Measurements from ENCODE around the gene SLC16A4.
"Not testable (repeated sequence)": the region's sequence is repeated elsewhere in the genome, so short reads cannot be mapped to it uniquely, and the experiment has no call there.

SLC16A4 gene

GRCh38 chr1:110390692-110391245 is at the start of gene SLC16A4:
Gene SLC16A4, minus strand, starts transcription at chr1:110391026. Its CDS starts 1,703 bp downstream, at chr1:110389323.
- peak; percentile 95 for DNase-seq (ENCODE audit: low read depth, low spot score)

- DNase-seq (ENCODE audit: low read depth, low spot score) = not testable (repeated sequence)
Observed at GRCh38 chr1:110439873-110440272, 49.0 kb upstream of the SLC16A4 start.

DNA sequence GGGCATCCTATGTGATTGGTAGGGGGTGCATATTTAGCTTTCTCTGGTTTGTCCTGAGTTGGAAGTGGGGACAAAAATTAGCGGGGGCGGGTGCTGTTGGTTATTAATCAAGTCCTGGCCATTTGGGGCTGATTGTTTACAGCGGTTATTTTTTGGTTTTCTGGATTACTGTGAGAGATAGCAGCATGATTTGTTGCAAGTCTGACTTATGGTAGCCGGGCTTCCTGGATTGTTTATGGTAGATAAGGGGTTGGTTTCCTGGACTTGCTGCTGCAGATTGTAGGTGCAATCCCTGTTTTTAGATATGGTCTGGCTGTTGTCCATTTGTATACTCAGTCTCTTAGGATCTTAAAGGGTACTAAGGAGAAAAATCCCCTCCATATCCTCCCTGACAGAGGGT is 48.1 kb upstream of the SLC16A4 start:
- no peak for DNase-seq (ENCODE audit: low read depth, low spot score)

DNA sequence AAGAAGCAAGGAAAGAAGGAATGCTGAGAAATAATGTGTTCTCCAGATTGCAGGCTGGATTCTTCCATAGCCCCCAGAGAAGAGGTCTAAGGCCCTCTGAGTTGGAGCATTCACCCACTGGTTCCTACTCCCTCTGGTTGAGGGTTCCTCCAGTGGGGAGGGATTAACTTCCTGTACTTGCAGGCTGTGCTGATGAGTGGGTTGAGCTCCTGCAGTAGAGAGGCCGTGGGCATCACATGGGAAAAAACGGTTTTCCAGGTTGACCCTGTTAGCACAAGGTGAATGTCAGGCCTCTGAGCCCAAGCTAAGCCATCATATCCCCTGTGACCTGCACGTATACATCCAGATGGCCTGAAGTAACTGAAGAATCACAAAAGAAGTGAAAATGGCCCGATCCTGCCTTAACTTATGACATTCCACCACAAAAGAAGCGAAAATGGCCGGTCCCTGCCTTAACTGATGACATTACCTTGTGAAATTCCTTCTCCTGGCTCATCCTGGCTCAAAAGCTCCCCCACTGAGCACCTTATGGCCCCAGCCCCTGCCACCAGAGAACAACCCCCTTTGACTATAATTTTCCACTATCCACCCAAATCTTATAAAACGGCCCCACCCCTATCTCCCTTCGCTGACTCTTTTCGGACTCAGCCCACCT is 46.9 kb upstream of the SLC16A4 start:
- DNase-seq (ENCODE audit: low read depth, low spot score) = not testable (repeated sequence)

DNA sequence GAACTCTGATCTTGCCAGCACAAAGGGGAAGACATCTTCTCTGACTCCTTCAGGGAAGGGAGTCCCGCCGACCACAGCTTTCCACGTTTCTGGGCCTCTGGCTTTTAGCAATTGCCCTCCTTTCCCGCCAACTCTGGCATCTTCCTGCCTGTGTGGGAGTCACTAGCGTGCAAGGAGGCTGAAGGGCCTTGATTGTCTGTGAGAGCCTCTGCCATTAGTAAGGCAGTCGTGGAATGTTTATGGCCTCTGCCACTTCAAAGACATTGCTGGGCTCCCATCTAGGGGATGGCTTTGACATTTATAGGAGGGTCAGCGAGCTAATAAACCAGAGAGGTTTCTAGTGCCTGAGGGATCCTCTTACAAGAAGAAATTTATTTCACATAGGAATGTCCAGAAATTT is 45.8 kb upstream of the SLC16A4 start:
- DNase-seq (ENCODE audit: low read depth, low spot score) = peak; percentile 23

GRCh38 chr1:110434946-110435345 is 44.1 kb upstream of the SLC16A4 start:
- no peak for DNase-seq (ENCODE audit: low read depth, low spot score)

- peak; percentile 48 for DNase-seq (ENCODE audit: low read depth, low spot score)
Observed at GRCh38 chr1:110433803-110434202, 43.0 kb upstream of the SLC16A4 start.

- no peak for DNase-seq (ENCODE audit: low read depth, low spot score)
Observed at GRCh38 chr1:110433213-110433612, 42.4 kb upstream of the SLC16A4 start.

DNA sequence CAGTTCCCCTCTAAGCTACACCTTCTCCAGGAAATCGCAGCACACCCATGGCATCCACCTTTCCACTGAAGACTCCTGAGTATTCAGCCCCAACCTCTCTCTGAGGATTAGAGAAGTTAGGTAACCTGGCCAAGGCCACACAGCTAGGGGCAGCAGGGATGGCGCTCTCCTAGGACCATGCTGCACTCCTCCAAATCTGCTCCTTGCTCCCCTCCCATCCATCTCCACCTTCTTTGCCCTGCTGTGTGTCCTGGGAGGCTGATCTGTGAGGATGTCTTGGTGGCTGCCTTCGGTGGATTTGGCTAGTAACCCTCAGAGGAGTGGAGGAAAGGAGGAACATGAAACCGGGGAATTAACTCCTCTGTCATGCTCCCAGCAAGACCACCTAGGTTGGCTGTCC is 40.1 kb upstream of the SLC16A4 start:
- DNase-seq (ENCODE audit: low read depth, low spot score) = no peak

DNA sequence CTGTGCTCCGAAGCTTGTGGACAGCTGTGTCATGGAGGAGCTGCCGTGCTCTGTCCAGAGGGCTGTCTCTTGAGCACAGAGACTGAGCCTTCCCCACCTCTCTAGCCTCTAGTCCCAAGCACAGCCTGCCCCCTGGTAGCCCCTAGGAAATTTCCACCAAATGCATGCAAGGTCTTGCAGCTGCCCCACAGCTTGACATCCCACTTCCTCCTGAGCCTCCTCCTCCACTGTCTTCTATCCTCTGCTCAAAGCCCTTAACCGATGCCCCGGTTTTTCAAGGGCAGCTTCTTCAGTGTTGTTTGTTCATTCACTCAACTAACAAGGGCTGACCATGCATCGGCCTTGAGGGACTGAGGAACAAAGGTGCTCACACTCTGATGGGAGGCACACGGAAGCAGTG is 39.5 kb upstream of the SLC16A4 start:
- no peak for DNase-seq (ENCODE audit: low read depth, low spot score)

- DNase-seq (ENCODE audit: low read depth, low spot score) = no peak
Observed at GRCh38 chr1:110428946-110429345, 38.1 kb upstream of the SLC16A4 start.

- DNase-seq (ENCODE audit: low read depth, low spot score) = no peak
Observed at GRCh38 chr1:110426854-110427253, 36.0 kb upstream of the SLC16A4 start.

DNA sequence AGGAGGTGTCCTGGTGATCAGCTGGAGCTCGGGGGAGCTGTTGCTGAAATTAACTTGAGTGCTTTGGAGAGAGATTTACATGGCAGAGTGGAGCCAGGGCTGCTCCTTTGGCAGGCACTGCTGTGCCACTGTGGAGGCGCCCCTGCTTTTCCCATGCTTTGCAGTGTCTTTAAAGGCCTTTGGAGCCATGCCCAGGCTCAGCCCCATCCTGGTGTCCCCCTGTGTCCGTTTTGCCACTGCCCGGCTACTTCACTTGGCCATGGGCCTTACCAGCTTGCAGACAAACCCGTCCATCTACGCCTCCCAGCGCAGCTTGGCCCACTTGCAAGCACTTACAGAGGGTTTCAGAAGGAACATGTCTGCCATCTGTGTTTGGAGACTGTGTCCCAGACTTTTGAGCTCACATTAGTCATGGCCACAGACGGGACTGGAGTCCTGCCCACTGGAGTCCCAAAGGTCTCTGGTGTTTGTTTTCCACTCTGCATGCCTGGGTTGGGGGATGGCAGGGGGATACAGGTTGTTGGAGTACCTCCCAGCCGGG is 34.9 kb upstream of the SLC16A4 start:
- DNase-seq (ENCODE audit: low read depth, low spot score) = no peak

- DNase-seq (ENCODE audit: low read depth, low spot score) = no peak
Observed at GRCh38 chr1:110424699-110425611, 34.1 kb upstream of the SLC16A4 start.

GRCh38 chr1:110420874-110421793 is 30.3 kb upstream of the SLC16A4 start:
- DNase-seq (ENCODE audit: low read depth, low spot score) = peak; percentile 23

- DNase-seq (ENCODE audit: low read depth, low spot score) = no peak
Observed at GRCh38 chr1:110420023-110420662, 29.3 kb upstream of the SLC16A4 start.

DNA sequence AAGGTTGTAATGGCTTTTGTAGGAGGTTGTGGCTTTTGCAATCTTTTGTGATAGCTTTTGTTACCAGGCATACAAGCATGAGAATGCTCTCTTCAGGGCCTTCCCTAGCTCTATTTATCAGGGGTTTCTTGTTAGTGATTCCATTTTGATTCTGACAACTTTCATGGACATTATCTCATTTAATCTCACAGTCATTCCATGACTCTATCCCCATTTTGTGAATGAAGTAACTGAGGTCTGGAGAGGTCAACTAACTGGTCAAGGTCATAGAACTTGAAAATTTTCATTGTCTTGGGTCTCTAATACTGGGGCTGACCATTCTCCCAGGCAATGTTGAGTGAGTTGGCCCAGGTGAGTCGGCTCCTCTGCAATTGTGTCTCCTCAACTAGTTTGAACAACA is 27.9 kb upstream of the SLC16A4 start:
- DNase-seq (ENCODE audit: low read depth, low spot score) = no peak

GRCh38 chr1:110413045-110413444 is 22.2 kb upstream of the SLC16A4 start:
- not testable (repeated sequence) for DNase-seq (ENCODE audit: low read depth, low spot score)

DNA sequence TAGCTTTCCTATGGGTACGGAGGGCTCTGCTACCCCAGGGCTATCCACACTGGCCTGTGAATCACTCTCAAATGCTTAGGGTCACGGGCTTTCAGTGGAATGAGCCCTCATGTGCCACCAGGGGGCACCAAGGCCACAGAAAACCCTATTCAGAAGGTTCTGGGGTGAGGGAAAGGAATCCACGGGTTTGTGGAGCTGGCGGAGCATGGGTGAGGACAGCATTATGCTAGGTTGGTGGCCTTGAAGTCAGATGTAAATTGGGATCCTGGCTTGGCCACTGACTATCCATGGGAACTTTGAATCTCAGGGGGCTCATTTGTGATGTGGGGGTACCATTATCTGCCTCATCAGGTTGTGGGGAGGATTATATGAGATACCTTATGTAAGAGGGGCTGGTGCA is 21.8 kb upstream of the SLC16A4 start:
- peak; percentile 76 for DNase-seq (ENCODE audit: low read depth, low spot score)

DNA sequence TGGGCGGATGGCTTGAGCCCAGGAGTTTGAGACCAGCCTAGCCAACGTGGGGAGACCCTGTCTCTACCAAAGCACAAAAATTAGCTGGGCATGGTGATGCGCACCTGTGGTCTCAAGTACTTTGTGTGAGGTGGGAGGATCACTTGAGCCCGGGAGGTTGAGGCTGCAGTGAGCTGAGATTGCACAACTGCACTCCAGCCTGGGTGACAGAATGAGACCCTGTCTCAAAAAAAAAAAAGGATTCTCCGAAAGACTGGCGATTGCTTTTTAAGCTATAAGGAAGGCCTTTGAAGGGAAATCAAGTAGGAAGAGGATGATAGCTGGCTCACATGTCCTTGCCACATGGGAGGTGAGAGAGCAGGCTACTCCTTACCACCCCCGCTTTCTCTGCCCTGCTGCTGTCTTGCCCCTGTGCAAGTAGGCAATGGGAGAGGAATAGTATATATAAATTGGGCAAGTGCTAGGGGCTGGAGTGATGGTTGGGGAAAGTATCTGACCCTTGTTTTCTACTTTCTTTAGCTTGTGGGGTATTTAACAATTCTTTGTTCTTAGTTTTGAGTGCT is 20.4 kb upstream of the SLC16A4 start:
- no peak for DNase-seq (ENCODE audit: low read depth, low spot score)
